HepG2 (cell line): ENCODE measurements around the gene DPH1. TPM values are rescaled to one million over a fixed set of nuclear protein-coding genes. Genes with fewer than 3 reads are reported as not detected.

ENCODE experiments used
- ARID4A ChIP-seq: sonication (generic); formaldehyde crosslinking; IDR thresholded peaks from 2 replicates; pipeline ENCODE4 v1.5.0; 2020; ENCODE audit warnings: mild to moderate bottlenecking, missing genetic modification reagents, borderline replicate concordance
- EED ChIP-seq: sonication (generic); formaldehyde crosslinking; IDR thresholded peaks from 2 replicates; pipeline ENCODE4 v1.5.0; 2020; ENCODE audit warnings: mild to moderate bottlenecking, missing genetic modification reagents
- HDAC6 ChIP-seq: fragments of 200-600 bp; sonication (generic); IDR thresholded peaks from 2 replicates; pipeline ENCODE4 v1.7.0; 2017; ENCODE audit warnings: mild to moderate bottlenecking, antibody characterized with exemption, low read length, low read depth
- JUNB ChIP-seq: sonication (generic); formaldehyde crosslinking; IDR thresholded peaks from 2 replicates; pipeline ENCODE4 v1.8.0; 2022; ENCODE audit warnings: missing genetic modification reagents, mild to moderate bottlenecking, borderline replicate concordance
- MYPOP ChIP-seq: sonication (generic); formaldehyde crosslinking; IDR thresholded peaks from 2 replicates; pipeline ENCODE4 v1.8.1; 2023; ENCODE audit warnings: mild to moderate bottlenecking, moderate library complexity, missing genetic modification reagents
- SIN3A ChIP-seq: IDR thresholded peaks from 2 replicates; pipeline ENCODE4 v1.6.1; 2011; ENCODE audit warnings: low read depth, mild to moderate bottlenecking, control low read depth, low read length, borderline replicate concordance
- SOX6 ChIP-seq, 2 experiments: fragments of 450-650 bp in 1 of 2; sonication (generic) in 1 of 2; formaldehyde crosslinking in 1 of 2; IDR thresholded peaks; 2 replicates each; pipeline versions ENCODE4 v1.4.0 to v1.6.1; 2017 to 2020; ENCODE audit warnings: antibody characterized with exemption in 1 of 2, mild to moderate bottlenecking in 1 of 2, missing genetic modification reagents in 1 of 2
- ZBTB4 ChIP-seq: sonication (generic); formaldehyde crosslinking; IDR thresholded peaks from 2 replicates; pipeline ENCODE4 v1.4.0; 2020; ENCODE audit warnings: missing genetic modification reagents, mild to moderate bottlenecking, borderline replicate concordance
- ZNF317 ChIP-seq: sonication (generic); formaldehyde crosslinking; IDR thresholded peaks from 2 replicates; pipeline ENCODE4 v1.5.0; 2020; ENCODE audit warnings: mild to moderate bottlenecking, missing genetic modification reagents
- ZNF547 ChIP-seq: sonication (generic); formaldehyde crosslinking; IDR thresholded peaks from 2 replicates; pipeline ENCODE4 v1.5.1; 2020; ENCODE audit warnings: mild to moderate bottlenecking, missing genetic modification reagents
- ZNF879 ChIP-seq: sonication (generic); formaldehyde crosslinking; IDR thresholded peaks from 2 replicates; pipeline ENCODE4 v1.8.1; 2023; ENCODE audit warnings: missing genetic modification reagents
- ZSCAN31 ChIP-seq: sonication (generic); formaldehyde crosslinking; IDR thresholded peaks from 2 replicates; pipeline ENCODE4 v1.5.0; 2020; ENCODE audit warnings: low read depth, mild to moderate bottlenecking, missing genetic modification reagents
- polyA plus RNA-seq, 8 experiments: library from polyadenylated mRNA; depleted of rRNA in 3 of 8; stranded (reverse) in 7 of 8; unstranded in 1 of 8; fragments of >200 nt; fragmentation: Illumina TruSeq in 4 of 8; extraction: Trizol in 4 of 8; gene quantifications; 2 replicates each; pipeline versions ENCODE4 v1.2.1 to v1.2.3, GENCODE V29; 2011 to 2016; ENCODE audit warnings: low read depth in 4 of 8, missing spikeins in 1 of 8, mixed read lengths in 1 of 8; ENCODE audit not compliant: insufficient read depth in 1 of 8
- total RNA-seq, 5 experiments: library from RNA; depleted of rRNA; stranded (reverse); fragments of >200 nt; fragmentation: Illumina TruSeq; extraction: Trizol; gene quantifications; 2 replicates each; pipeline ENCODE4 v1.2.3, GENCODE V29; 2016; ENCODE audit warnings: low read depth in 1 of 5
- TF ChIP-seq, protein P1 (sequence below): IDR thresholded peaks from 2 replicates; pipeline ENCODE4 v1.6.1; 2016
- TF ChIP-seq, protein P2 (sequence below): sonication (generic); formaldehyde crosslinking; conservative IDR thresholded peaks from 2 replicates; pipeline ENCODE4 v1.8.1; 2023; ENCODE audit warnings: missing genetic modification reagents
- TF ChIP-seq, protein P3 (sequence below): sonication (generic); formaldehyde crosslinking; IDR thresholded peaks from 2 replicates; pipeline ENCODE4 v1.4.0; 2020; ENCODE audit warnings: missing genetic modification reagents; ENCODE audit errors: not compliant biosample characterization

DPH1 gene
- total and polyA plus RNA-seq, 2 of the 13 experiments (the other 11 are each of a cell fraction or from before 2014, with no cell fraction given): 25.3 to 42.8 TPM

- TF ChIP-seq ARID4A (CRISPR knock-in tag) (peak; percentile 99), ZNF879 (CRISPR knock-in tag) (no peak), ZSCAN31 (CRISPR knock-in tag) (peak; percentile 80; the same call in 1 of the 2 replicates), JUNB (CRISPR knock-in tag) (peak; percentile 45; the same call in 1 of the 2 replicates), EED (CRISPR knock-in tag) (peak; percentile 77; the same call in 1 of the 2 replicates), SOX6 (IDR thresholded peaks at IDR 0.05) (no peak), SOX6 (CRISPR knock-in tag; IDR thresholded peaks at IDR 0.05) (peak; percentile 56; the same call in 1 of the 2 replicates), HDAC6 (no peak), ZBTB4 (CRISPR knock-in tag) (0 out of 2 replicates have a peak, but pooled peaks have one; percentile 58), SIN3A (peak; percentile 94), ZNF317 (peak; percentile 56; the same call in 1 of the 2 replicates), MYPOP (CRISPR knock-in tag) (peak; percentile 60), ZNF547 (CRISPR knock-in tag) (peak; percentile 47; the same call in 1 of the 2 replicates)
- TF ChIP-seq, protein P1, sequence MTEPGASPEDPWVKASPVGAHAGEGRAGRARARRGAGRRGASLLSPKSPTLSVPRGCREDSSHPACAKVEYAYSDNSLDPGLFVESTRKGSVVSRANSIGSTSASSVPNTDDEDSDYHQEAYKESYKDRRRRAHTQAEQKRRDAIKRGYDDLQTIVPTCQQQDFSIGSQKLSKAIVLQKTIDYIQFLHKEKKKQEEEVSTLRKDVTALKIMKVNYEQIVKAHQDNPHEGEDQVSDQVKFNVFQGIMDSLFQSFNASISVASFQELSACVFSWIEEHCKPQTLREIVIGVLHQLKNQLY (CRISPR knock-in tag): peak; percentile 76
- TF ChIP-seq, protein P2, sequence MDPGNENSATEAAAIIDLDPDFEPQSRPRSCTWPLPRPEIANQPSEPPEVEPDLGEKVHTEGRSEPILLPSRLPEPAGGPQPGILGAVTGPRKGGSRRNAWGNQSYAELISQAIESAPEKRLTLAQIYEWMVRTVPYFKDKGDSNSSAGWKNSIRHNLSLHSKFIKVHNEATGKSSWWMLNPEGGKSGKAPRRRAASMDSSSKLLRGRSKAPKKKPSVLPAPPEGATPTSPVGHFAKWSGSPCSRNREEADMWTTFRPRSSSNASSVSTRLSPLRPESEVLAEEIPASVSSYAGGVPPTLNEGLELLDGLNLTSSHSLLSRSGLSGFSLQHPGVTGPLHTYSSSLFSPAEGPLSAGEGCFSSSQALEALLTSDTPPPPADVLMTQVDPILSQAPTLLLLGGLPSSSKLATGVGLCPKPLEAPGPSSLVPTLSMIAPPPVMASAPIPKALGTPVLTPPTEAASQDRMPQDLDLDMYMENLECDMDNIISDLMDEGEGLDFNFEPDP (CRISPR knock-in tag): no peak
- TF ChIP-seq, protein P3, sequence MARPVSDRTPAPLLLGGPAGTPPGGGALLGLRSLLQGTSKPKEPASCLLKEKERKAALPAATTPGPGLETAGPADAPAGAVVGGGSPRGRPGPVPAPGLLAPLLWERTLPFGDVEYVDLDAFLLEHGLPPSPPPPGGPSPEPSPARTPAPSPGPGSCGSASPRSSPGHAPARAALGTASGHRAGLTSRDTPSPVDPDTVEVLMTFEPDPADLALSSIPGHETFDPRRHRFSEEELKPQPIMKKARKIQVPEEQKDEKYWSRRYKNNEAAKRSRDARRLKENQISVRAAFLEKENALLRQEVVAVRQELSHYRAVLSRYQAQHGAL (CRISPR knock-in tag): peak; percentile 56
These were observed at the start of gene DPH1 (continued) for GRCh38 chr17:2029911-2030778.
